Measurements from ENCODE around the gene EFNA5. TPM values are rescaled to one million over a fixed set of nuclear protein-coding genes. Genes with fewer than 3 reads are reported as not detected.

EFNA5 gene
- total RNA-seq, 1 experiment from 2014 or later = 42.7 TPM

DNA sequence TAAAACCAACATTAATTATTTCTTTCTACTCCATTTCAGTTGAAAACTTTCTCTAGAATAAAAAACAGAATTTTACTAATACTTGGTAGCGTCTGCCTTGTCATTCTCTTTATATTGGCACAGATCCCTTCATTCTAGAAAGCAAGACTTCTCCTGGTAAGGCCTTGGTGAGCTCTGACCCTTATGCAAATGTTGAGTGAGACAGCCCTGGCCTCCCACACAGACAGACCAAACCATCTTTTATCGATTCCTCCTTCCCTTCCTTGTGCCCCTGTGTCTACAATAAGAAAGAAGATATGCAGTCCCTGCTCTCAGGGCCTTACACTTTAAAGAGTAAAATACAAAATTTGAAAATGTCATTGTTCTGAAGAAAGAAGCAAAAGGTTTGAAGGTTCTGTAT is 262.2 kb downstream of the EFNA5 start:
- ChIA-PET POLR2A (ENCODE audit: unreplicated experiment) (no interaction called here), CTCF (no interaction called here)
- H3K4me2 ChIP-seq = no peak overlapping the region
- peaks cover 71% of the 10 kb centered on the region for H3K79me2 ChIP-seq (ENCODE audit: low read depth)
- H3K4me1 ChIP-seq (replicated peaks; ENCODE audit: insufficient read depth) = peaks cover 6% of the 10 kb centered on the region; the same call in 1 of the 2 replicates
- H3K9me3 ChIP-seq (ENCODE audit: insufficient read depth, low read depth) = no peaks in the 10 kb centered on the region; the same call in 1 of the 2 replicates
- BruUV-seq (replicated peaks) = no TSS peak
- no peaks in the 10 kb centered on the region for H3K27me3 ChIP-seq (ENCODE audit: insufficient read depth, low read depth)
- H3K36me3 ChIP-seq (ENCODE audit: low read depth) = peaks cover 30% of the 10 kb centered on the region
- H3F3A ChIP-seq (ENCODE audit: insufficient read depth, low read depth) = no peaks in the 10 kb centered on the region
- H3K4me3 ChIP-seq = no peak overlapping the region
- TF ChIP-seq, protein P1, sequence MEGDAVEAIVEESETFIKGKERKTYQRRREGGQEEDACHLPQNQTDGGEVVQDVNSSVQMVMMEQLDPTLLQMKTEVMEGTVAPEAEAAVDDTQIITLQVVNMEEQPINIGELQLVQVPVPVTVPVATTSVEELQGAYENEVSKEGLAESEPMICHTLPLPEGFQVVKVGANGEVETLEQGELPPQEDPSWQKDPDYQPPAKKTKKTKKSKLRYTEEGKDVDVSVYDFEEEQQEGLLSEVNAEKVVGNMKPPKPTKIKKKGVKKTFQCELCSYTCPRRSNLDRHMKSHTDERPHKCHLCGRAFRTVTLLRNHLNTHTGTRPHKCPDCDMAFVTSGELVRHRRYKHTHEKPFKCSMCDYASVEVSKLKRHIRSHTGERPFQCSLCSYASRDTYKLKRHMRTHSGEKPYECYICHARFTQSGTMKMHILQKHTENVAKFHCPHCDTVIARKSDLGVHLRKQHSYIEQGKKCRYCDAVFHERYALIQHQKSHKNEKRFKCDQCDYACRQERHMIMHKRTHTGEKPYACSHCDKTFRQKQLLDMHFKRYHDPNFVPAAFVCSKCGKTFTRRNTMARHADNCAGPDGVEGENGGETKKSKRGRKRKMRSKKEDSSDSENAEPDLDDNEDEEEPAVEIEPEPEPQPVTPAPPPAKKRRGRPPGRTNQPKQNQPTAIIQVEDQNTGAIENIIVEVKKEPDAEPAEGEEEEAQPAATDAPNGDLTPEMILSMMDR (conservative IDR thresholded peaks at IDR 0.05) = no peak
- no peak for TF ChIP-seq EZH2 (IDR thresholded peaks at IDR 0.05; ENCODE audit: low read depth)
- intact Hi-C loops (cut with micrococcal nuclease; ENCODE audit: unreplicated experiment) = no loop called here
- no peak for DNase-seq
- no peaks in the 10 kb centered on the region for H3K9me2 ChIP-seq (ENCODE audit: insufficient read depth)
- H4K20me1 ChIP-seq (ENCODE audit: insufficient read depth) = no peaks in the 10 kb centered on the region
- no peak overlapping the region for H2AFZ ChIP-seq
- no peak overlapping the region for H3K27ac ChIP-seq

DNA sequence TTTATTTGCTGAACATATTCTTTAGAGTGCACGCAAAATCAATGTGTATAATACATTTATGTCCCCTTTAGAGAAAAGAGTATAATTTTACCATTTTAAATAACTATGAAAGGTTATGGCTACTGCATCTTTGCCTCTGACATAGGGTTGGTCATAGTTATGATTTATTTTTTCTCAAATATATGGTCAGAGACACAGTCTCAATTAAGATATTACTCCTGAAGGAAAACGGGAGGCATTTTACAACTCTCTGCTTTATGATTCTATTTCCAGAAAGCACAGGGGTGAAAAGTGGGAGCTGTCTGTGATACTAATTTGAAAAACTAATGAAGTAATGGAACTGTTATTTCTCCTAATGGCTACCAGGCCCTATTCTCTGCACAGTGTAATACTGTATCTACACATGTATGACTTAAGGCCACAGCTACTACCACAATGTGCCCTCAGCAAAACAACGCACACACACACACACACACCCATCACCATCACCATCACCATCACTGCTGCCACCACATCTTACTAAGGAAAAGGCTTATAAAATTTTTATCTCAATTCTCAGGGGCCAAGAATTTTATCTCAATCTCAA is 262.9 kb downstream of the EFNA5 start:
- Histone ChIP-seq H3K27ac (no peak overlapping the region), H3K27me3 (ENCODE audit: insufficient read depth, low read depth) (no peaks in the 10 kb centered on the region), H3K4me2 (no peak overlapping the region), H3K79me2 (ENCODE audit: low read depth) (peaks cover 71% of the 10 kb centered on the region), H3K36me3 (ENCODE audit: low read depth) (peaks cover 30% of the 10 kb centered on the region), H3K9me2 (ENCODE audit: insufficient read depth) (no peaks in the 10 kb centered on the region), H4K20me1 (ENCODE audit: insufficient read depth) (no peaks in the 10 kb centered on the region), H3F3A (ENCODE audit: insufficient read depth, low read depth) (peaks cover 3% of the 10 kb centered on the region; the same call in 1 of the 2 replicates), H3K4me3 (no peak overlapping the region), H3K9me3 (ENCODE audit: insufficient read depth, low read depth) (no peaks in the 10 kb centered on the region; the same call in 1 of the 2 replicates), H3K4me1 (replicated peaks; ENCODE audit: insufficient read depth) (peaks cover 6% of the 10 kb centered on the region; the same call in 1 of the 2 replicates), H2AFZ (no peak overlapping the region)
- DNase-seq = no peak
- intact Hi-C loops (cut with micrococcal nuclease; ENCODE audit: unreplicated experiment) = no loop called here
- ChIA-PET POLR2A (ENCODE audit: unreplicated experiment) (interaction anchor here (0.6 kb wide), 1 partner anchor 16 kb away, joined by 5 read pairs; no protein-coding TSS in a partner anchor), CTCF (no interaction called here)
- no peak for TF ChIP-seq EZH2 (IDR thresholded peaks at IDR 0.05; ENCODE audit: low read depth)
- TF ChIP-seq, protein P1 (conservative IDR thresholded peaks at IDR 0.05) = no peak
- no TSS peak for BruUV-seq (replicated peaks)

DNA sequence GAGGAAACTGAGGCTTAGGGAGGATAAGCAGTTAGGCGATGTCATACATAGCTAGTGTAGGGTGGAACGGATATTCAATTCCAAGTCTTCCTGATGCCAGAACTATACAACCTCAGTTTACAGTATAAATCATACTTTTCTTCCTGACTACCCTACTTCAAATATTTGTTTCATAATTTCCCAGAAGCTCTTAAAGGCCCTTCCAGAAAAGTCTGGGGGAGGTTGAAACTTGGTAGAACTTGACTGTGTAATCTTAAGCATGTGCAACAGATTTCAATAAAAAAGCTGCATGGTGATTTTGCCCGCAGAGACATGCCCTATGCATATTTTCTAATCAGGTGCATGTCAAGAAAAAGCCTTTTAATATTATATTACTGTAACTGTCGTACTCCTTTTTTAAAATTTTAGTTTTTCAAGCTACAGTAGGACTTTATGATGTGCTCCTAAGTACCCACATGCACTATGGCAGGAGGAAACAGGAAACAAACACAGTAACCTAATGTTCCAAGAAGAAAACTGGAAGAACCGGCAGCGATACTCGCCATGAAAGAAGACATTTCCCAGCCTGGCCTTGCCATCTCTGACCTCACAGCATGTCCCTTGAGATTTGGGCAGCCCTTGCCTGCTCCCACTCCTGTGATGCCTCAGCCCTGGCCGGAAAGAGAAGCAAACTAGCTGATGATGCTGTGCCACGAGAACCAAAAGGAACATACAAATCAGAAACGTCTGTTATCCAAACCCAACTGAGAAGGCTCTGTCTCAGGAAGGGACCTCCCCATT is 266.0 kb downstream of the EFNA5 start:
- Histone ChIP-seq H3K4me1 (replicated peaks; ENCODE audit: insufficient read depth) (peaks cover 13% of the 10 kb centered on the region; the same call in 1 of the 2 replicates), H3K79me2 (ENCODE audit: low read depth) (peaks cover 73% of the 10 kb centered on the region), H4K20me1 (ENCODE audit: insufficient read depth) (no peaks in the 10 kb centered on the region; the same call in 1 of the 2 replicates), H3K27me3 (ENCODE audit: insufficient read depth, low read depth) (no peaks in the 10 kb centered on the region), H3K27ac (no peak overlapping the region), H3K9me3 (ENCODE audit: insufficient read depth, low read depth) (no peaks in the 10 kb centered on the region; the same call in 1 of the 2 replicates), H2AFZ (no peak overlapping the region), H3K4me3 (no peak overlapping the region), H3K4me2 (no peak overlapping the region), H3K36me3 (ENCODE audit: low read depth) (peaks cover 25% of the 10 kb centered on the region; the same call in 1 of the 2 replicates), H3F3A (ENCODE audit: insufficient read depth, low read depth) (peaks cover 4% of the 10 kb centered on the region; the same call in 1 of the 2 replicates), H3K9me2 (ENCODE audit: insufficient read depth) (no peaks in the 10 kb centered on the region)
- no peak for DNase-seq
- intact Hi-C loops (cut with micrococcal nuclease; ENCODE audit: unreplicated experiment) = no loop called here
- TF ChIP-seq, protein P1 (conservative IDR thresholded peaks at IDR 0.05) = no peak
- TF ChIP-seq EZH2 (IDR thresholded peaks at IDR 0.05; ENCODE audit: low read depth) = no peak
- ChIA-PET POLR2A (ENCODE audit: unreplicated experiment) (no interaction called here), CTCF (no interaction called here)
- BruUV-seq (replicated peaks) = no TSS peak

All from PC-9 (cell line).